Neural crest cell (in vitro differentiated cells): ENCODE measurements around the gene RAMP3. TPM values are rescaled to one million over a fixed set of nuclear protein-coding genes. Genes with fewer than 3 reads are reported as not detected.

Experiments
- DNase-seq: peaks from one replicate; pipeline ENCODE4 v3.0.0; 2021; ENCODE audit warnings: low read depth, mixed read lengths, low spot score
- H3K27ac Mint-ChIP-seq: one replicate; pipeline ENCODE4 v1.8.0; 2021; ENCODE audit warnings: mild to moderate bottlenecking, mixed read lengths; ENCODE audit not compliant: unreplicated experiment
- H3K27me3 Mint-ChIP-seq: 2 replicates; pipeline ENCODE4 v1.8.0; 2021; ENCODE audit warnings: low read depth, mild to moderate bottlenecking, mixed read lengths
- H3K36me3 Mint-ChIP-seq: 2 replicates; pipeline ENCODE4 v1.8.0; 2021; ENCODE audit warnings: low read depth, mild to moderate bottlenecking, mixed read lengths
- H3K4me1 Mint-ChIP-seq: 2 replicates; pipeline ENCODE4 v1.8.0; 2021; ENCODE audit warnings: mixed read lengths
- H3K4me3 Mint-ChIP-seq: one replicate; pipeline ENCODE4 v1.8.0; 2021; ENCODE audit warnings: mild to moderate bottlenecking, mixed read lengths
- H3K9me3 Mint-ChIP-seq: 2 replicates; pipeline ENCODE4 v1.8.0; 2021; ENCODE audit warnings: mixed read lengths
- total RNA-seq: library from RNA; stranded (reverse); gene quantifications from 2 replicates; pipeline ENCODE4 v1.2.1, GENCODE V29; 2021
- TF ChIP-seq, protein P1 (sequence below): fragments of 200-600 bp; sonication (generic); conservative IDR thresholded peaks from 2 replicates; pipeline ENCODE4 v1.5.0; 2021; ENCODE audit warnings: antibody characterized with exemption, mild to moderate bottlenecking

RAMP3 gene
- total RNA-seq, 1 donor from 2014 or later: not detected

DNA sequence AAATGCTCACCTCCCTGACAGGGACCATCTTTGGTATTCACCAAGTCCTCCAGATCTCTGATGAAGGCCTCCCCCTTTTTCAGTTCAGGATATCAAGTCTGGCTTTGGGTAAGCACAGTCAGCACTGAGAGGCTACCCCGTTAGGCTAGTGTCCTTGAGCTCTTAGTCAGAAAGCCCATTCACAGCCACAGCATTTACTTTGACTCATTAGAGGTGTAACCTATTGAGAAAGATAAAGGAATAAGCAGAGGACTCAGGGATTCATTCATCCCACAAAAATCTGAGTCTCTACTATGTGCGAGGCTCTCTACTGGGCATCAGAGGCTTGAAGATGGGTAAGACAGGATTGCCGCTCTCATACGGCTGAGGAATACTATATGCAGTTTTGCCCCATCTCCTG lies 14.0 kb upstream of the RAMP3 start:
- Mint-ChIP-seq H3K36me3 (no peaks in the 10 kb centered on the region), H3K27me3 (peaks cover 9% of the 10 kb centered on the region), H3K4me3 (no peak overlapping the region), H3K9me3 (no peaks in the 10 kb centered on the region), H3K27ac (no peak overlapping the region), H3K4me1 (no peaks in the 10 kb centered on the region)
- DNase-seq: no peak
- TF ChIP-seq, protein P1, sequence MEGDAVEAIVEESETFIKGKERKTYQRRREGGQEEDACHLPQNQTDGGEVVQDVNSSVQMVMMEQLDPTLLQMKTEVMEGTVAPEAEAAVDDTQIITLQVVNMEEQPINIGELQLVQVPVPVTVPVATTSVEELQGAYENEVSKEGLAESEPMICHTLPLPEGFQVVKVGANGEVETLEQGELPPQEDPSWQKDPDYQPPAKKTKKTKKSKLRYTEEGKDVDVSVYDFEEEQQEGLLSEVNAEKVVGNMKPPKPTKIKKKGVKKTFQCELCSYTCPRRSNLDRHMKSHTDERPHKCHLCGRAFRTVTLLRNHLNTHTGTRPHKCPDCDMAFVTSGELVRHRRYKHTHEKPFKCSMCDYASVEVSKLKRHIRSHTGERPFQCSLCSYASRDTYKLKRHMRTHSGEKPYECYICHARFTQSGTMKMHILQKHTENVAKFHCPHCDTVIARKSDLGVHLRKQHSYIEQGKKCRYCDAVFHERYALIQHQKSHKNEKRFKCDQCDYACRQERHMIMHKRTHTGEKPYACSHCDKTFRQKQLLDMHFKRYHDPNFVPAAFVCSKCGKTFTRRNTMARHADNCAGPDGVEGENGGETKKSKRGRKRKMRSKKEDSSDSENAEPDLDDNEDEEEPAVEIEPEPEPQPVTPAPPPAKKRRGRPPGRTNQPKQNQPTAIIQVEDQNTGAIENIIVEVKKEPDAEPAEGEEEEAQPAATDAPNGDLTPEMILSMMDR: no peak

DNA sequence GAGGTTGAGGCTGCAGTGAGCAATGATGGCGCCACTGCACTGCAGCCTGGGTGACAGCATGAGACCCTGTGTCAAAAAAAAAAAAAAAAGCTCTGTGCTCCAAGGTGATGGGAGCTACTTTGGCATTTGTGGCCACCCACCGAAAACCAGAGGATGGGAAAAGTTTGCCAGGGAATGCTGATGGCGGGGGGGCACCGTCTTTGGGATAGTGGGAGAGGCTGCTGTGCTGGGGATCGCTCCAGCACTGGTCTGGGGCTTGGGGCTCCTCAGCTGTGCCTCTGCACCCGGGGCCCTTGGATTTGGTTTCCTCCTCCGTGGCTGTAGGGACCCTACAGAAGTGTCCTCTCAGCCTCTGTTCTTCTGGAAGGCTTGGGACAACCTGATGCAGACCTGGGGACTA lies 11.7 kb upstream of the RAMP3 start:
- no peak overlapping the region for H3K27ac Mint-ChIP-seq
- no peak overlapping the region for H3K4me3 Mint-ChIP-seq
- no peaks in the 10 kb centered on the region for H3K9me3 Mint-ChIP-seq
- H3K27me3 Mint-ChIP-seq: peaks cover 10% of the 10 kb centered on the region
- DNase-seq: no peak
- no peaks in the 10 kb centered on the region for H3K36me3 Mint-ChIP-seq
- peaks cover 5% of the 10 kb centered on the region for H3K4me1 Mint-ChIP-seq
- TF ChIP-seq, protein P1: no peak

DNA sequence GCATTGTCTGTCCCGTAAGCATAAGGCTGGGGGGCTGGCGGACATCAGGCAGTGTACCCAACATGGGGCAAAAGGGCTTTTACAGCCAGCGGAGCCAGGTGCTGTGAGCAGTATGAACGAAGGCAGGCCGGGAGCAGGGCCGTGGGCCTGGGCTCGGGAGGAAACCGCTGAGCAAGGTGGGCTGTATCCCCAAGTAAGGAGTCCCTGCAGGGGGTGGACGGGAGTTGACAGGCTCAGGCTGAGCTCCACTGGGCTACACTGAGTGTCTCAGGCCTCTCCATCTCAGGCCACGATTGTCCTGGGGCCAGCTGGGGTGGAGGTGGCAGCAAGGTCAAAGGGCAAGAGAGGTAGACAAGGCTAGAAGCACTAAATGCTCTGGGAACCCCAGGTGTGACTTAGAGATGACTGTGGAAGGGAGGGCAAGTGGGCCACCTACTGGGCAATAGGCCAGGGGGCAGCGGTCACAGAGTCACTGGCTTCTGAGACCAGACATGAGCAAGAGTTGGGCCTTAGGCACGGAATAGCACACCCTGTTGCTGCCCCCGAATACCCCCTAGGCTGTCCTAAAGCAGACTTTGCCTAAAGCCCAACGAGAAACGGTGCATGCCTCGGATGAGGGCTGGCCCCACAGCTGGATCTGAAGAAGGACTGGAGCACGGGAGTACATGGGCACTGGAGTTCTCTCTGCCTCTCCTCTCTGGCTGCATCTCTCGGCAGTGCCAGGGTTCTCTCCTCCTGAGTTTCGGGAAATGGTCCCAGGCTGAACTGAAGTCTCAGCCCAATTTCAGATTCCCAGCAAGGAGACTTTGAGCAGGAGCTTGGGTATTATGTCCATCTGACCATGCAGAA lies 10.8 kb upstream of the RAMP3 start:
- Mint-ChIP-seq H3K27ac (no peak overlapping the region), H3K9me3 (no peaks in the 10 kb centered on the region), H3K36me3 (no peaks in the 10 kb centered on the region), H3K4me3 (no peak overlapping the region), H3K4me1 (peaks cover 5% of the 10 kb centered on the region), H3K27me3 (peaks cover 10% of the 10 kb centered on the region)
- TF ChIP-seq, protein P1: no peak
- DNase-seq: no peak

DNA sequence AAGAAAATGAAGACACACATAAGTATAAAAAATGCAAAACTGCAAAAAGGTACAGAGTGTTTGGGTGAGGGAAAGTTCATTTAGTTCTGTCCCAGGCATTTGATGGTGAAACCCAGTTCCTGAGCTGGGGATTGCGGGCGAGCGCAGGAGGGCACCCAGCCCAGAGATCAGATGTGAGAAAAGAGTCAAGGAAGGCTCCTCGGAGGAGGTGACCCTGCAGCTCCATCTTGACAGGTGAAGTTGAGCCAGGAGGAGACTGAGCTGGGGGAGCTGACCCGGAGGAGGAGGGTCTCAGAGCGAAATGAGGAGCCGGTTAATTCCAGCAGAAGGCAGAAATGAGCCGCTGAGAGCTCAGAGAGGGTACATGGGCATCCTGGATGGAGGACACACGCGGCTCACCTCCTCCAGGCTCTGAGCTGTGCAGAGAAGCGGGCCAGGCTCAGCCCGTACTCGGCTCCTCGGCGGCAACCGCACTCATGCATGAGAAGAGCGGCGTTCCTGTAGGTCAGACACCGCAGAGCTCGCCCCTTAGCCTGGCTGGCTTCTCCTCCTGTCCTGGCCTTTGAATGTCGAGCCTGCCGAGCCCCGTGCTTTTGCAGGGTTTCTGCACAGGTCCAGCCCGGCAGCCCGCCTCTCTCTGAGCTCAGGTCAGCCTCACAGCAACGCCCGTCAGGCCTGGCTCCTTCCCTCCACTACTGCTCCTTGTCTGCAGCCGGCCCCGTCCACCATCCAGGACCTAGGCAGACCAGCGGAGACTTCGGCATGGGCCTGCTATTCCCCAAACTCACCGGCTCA lies 9.5 kb upstream of the RAMP3 start:
- peaks cover 5% of the 10 kb centered on the region for H3K4me1 Mint-ChIP-seq
- peaks cover 10% of the 10 kb centered on the region for H3K27me3 Mint-ChIP-seq
- TF ChIP-seq, protein P1: no peak
- H3K27ac Mint-ChIP-seq: no peak overlapping the region
- no peaks in the 10 kb centered on the region for H3K36me3 Mint-ChIP-seq
- H3K9me3 Mint-ChIP-seq: no peaks in the 10 kb centered on the region
- H3K4me3 Mint-ChIP-seq: no peak overlapping the region
- DNase-seq: no peak

DNA sequence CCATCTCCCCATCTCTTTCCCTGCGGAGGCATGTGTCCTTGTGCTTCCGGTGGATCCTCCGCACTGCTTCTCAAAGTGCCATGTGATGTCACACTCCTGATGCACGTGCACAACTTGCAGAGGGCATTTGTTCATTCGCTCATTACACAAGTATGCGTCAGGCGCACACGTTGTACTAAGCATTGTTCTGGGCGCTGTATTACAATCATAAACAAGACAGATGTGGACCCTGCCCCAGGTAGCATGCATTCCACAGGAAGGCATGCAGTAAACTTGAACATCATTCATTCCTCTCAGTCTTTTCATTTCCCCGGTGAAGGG lies 9.0 kb upstream of the RAMP3 start:
- Mint-ChIP-seq H3K4me1 (peaks cover 10% of the 10 kb centered on the region), H3K4me3 (no peak overlapping the region), H3K27me3 (peaks cover 8% of the 10 kb centered on the region), H3K36me3 (no peaks in the 10 kb centered on the region), H3K27ac (no peak overlapping the region), H3K9me3 (no peaks in the 10 kb centered on the region)
- DNase-seq: no peak
- TF ChIP-seq, protein P1: no peak
